GM23338 (cell line): ENCODE results near the gene POLD4. TPM values are rescaled to one million over a fixed set of nuclear protein-coding genes. Genes with fewer than 3 reads are reported as not detected.

Experiments
- ATAC-seq: fragments of 200-7000 bp; cut with Tn5 transposase; 3 replicates; pipeline ENCODE4 v1.9.1; 2020
- DNase-seq: peaks from one replicate; pipeline ENCODE4 v3.0.0-alpha.2; 2015; ENCODE audit warnings: low spot score
- H2AFZ ChIP-seq: fragments of 200-600 bp; sonication (generic); 2 replicates; pipeline ENCODE4 v1.8.0; 2016; ENCODE audit warnings: antibody characterized with exemption, mild to moderate bottlenecking, moderate library complexity
- H3F3A ChIP-seq: fragments of 200-600 bp; sonication (generic); replicated peaks from 2 replicates; pipeline ENCODE4 v1.8.0; 2017; ENCODE audit warnings: antibody characterized with exemption, mixed run types, low read depth
- H3K27ac ChIP-seq: fragments of 200-600 bp; sonication (generic); 2 replicates; pipeline ENCODE4 v1.6.1; 2016; ENCODE audit warnings: low read depth
- H3K27me3 ChIP-seq: fragments of 200-600 bp; sonication (generic); 2 replicates; pipeline ENCODE4 v1.8.0; 2016; ENCODE audit warnings: mild to moderate bottlenecking, mixed run types, moderate library complexity; ENCODE audit not compliant: insufficient read depth
- H3K36me3 ChIP-seq: fragments of 200-600 bp; sonication (generic); 2 replicates; pipeline ENCODE4 v1.8.0; 2016; ENCODE audit warnings: mild to moderate bottlenecking; ENCODE audit not compliant: insufficient read depth
- H3K4me1 ChIP-seq: fragments of 200-600 bp; sonication (generic); 2 replicates; pipeline ENCODE4 v1.8.0; 2016; ENCODE audit warnings: mild to moderate bottlenecking, moderate library complexity; ENCODE audit not compliant: insufficient read depth
- H3K4me2 ChIP-seq: fragments of 200-600 bp; sonication (generic); 2 replicates; pipeline ENCODE4 v1.7.1; 2017; ENCODE audit warnings: mixed run types
- H3K4me3 ChIP-seq: fragments of 200-600 bp; sonication (generic); 2 replicates; pipeline ENCODE4 v1.6.1; 2016; ENCODE audit warnings: mixed run types
- H3K79me2 ChIP-seq: fragments of 200-600 bp; sonication (generic); replicated peaks from 2 replicates; pipeline ENCODE4 v1.8.0; 2017; ENCODE audit warnings: mild to moderate bottlenecking; ENCODE audit not compliant: insufficient read depth
- H3K9me2 ChIP-seq: fragments of 200-600 bp; sonication (generic); 2 replicates; pipeline ENCODE4 v1.8.0; 2017; ENCODE audit not compliant: insufficient read depth
- H4K20me1 ChIP-seq: fragments of 200-600 bp; sonication (generic); replicated peaks from 2 replicates; pipeline ENCODE4 v1.8.0; 2017; ENCODE audit warnings: mild to moderate bottlenecking; ENCODE audit not compliant: insufficient read depth
- H3K27ac Mint-ChIP-seq: 2 replicates; pipeline ENCODE4 v1.8.0; 2020; ENCODE audit warnings: inconsistent platforms, mild to moderate bottlenecking, moderate library complexity, mixed read lengths
- H3K27me3 Mint-ChIP-seq: 3 replicates; pipeline ENCODE4 v1.8.0; 2022; ENCODE audit warnings: low read depth, mild to moderate bottlenecking, moderate library complexity, mixed read lengths, inconsistent platforms; ENCODE audit not compliant: insufficient read depth, poor library complexity
- H3K36me3 Mint-ChIP-seq: 3 replicates; pipeline ENCODE4 v1.8.0; 2021; ENCODE audit warnings: low read depth, mild to moderate bottlenecking, inconsistent platforms, moderate library complexity, mixed read lengths
- H3K4me1 Mint-ChIP-seq: 3 replicates; pipeline ENCODE4 v1.8.0; 2020; ENCODE audit warnings: mild to moderate bottlenecking, inconsistent platforms, mixed read lengths
- H3K4me3 Mint-ChIP-seq: 3 replicates; pipeline ENCODE4 v1.8.0; 2021; ENCODE audit warnings: moderate library complexity, mild to moderate bottlenecking, inconsistent platforms, mixed read lengths
- H3K9me3 Mint-ChIP-seq: 3 replicates; pipeline ENCODE4 v1.8.0; 2020; ENCODE audit warnings: moderate library complexity, mild to moderate bottlenecking, inconsistent platforms, mixed read lengths
- CTCF ChIP-seq, 2 experiments: fragments of 200-600 bp in 1 of 2; sonication (generic) in 1 of 2; conservative IDR thresholded peaks; 2 replicates each; pipeline versions ENCODE4 v1.5.1 to v1.6.1; 2016 to 2017; ENCODE audit warnings: antibody characterized with exemption in 2 of 2, low read depth in 2 of 2, mild to moderate bottlenecking in 2 of 2, moderate library complexity in 1 of 2
- EZH2 ChIP-seq: fragments of 200-600 bp; sonication (generic); IDR thresholded peaks from one replicate; pipeline ENCODE4 v1.8.0; 2017; ENCODE audit warnings: antibody characterized with exemption, mild to moderate bottlenecking, low read depth; ENCODE audit not compliant: unreplicated experiment
- REST ChIP-seq: IDR thresholded peaks from one replicate; pipeline ENCODE4 v1.6.1; 2018; ENCODE audit warnings: antibody characterized with exemption; ENCODE audit not compliant: unreplicated experiment
- ZNF331 ChIP-seq: fragments of 250-450 bp; sonication (Bioruptor Pico); IDR thresholded peaks from 2 replicates; pipeline ENCODE4 v1.5.0; 2020; ENCODE audit warnings: low read depth, mild to moderate bottlenecking, moderate library complexity
- polyA plus RNA-seq: library from polyadenylated mRNA; unstranded; fragments of >200 nt; fragmentation: Nextera tagmentation; extraction: Ambion mirVana; gene quantifications from 2 replicates; pipeline ENCODE4 v1.2.1, GENCODE V29; 2016
- total RNA-seq: library from RNA; depleted of rRNA; stranded (reverse); fragments of >200 nt; shearing (Covaris generic); gene quantifications from 2 replicates; pipeline ENCODE4 v1.2.3, GENCODE V29; 2014

The POLD4 gene
- total and polyA plus RNA-seq, 2 experiments from 2014 or later: 16.2 to 23.0 TPM

- no peak overlapping the region for H3K27ac ChIP-seq
- peak; percentile 31 for ATAC-seq
- Mint-ChIP-seq H3K27ac (no peak overlapping the region), H3K4me3 (no peak overlapping the region), H3K27me3 (peaks cover 5% of the 10 kb centered on the region), H3K4me1 (peaks cover 2% of the 10 kb centered on the region; the same call in 1 of the 3 replicates), H3K9me3 (no peaks in the 10 kb centered on the region), H3K36me3 (no peaks in the 10 kb centered on the region)
- no peak overlapping the region for H3K4me2 ChIP-seq
- H3F3A ChIP-seq: no peaks in the 10 kb centered on the region
- no peaks in the 10 kb centered on the region for H3K79me2 ChIP-seq
- TF ChIP-seq EZH2: no peak
- 0 out of 4 replicates have a peak, but pooled peaks of 1 of the 2 experiments have one; percentile 8 for TF ChIP-seq CTCF (conservative IDR thresholded peaks at IDR 0.05; ENCODE audit: low read depth in 2 of 2)
- peaks cover 10% of the 10 kb centered on the region; the same call in 1 of the 2 replicates for H3K27me3 ChIP-seq
- no peaks in the 10 kb centered on the region for H4K20me1 ChIP-seq
- peaks cover 4% of the 10 kb centered on the region; the same call in 1 of the 2 replicates for H3K4me1 ChIP-seq
- no peaks in the 10 kb centered on the region for H3K36me3 ChIP-seq
- no peak overlapping the region for H3K4me3 ChIP-seq
- H3K9me2 ChIP-seq: no peaks in the 10 kb centered on the region
- H2AFZ ChIP-seq: no peak overlapping the region
- DNase-seq: no peak
These were observed 41.7 kb downstream of the POLD4 start for GRCh38 chr11:67311556-67312082.

GRCh38 chr11:67311051-67311555 lies 42.2 kb downstream of the POLD4 start:
- Histone ChIP-seq H3K27me3 (0 out of 2 replicates have a peak, but pooled peaks cover 7% of the 10 kb centered on the region), H3K79me2 (no peaks in the 10 kb centered on the region), H3K4me2 (no peak overlapping the region), H4K20me1 (no peaks in the 10 kb centered on the region), H3K9me2 (no peaks in the 10 kb centered on the region), H3K27ac (no peak overlapping the region), H2AFZ (no peak overlapping the region), H3K4me3 (no peak overlapping the region), H3K36me3 (no peaks in the 10 kb centered on the region), H3K4me1 (no peaks in the 10 kb centered on the region), H3F3A (no peaks in the 10 kb centered on the region)
- TF ChIP-seq CTCF (conservative IDR thresholded peaks at IDR 0.05; ENCODE audit: low read depth in 2 of 2) (no peak), ZNF331 (CRISPR knock-in tag) (no peak), REST (no peak)
- Mint-ChIP-seq H3K9me3 (no peaks in the 10 kb centered on the region), H3K27ac (no peak overlapping the region), H3K4me1 (peaks cover 2% of the 10 kb centered on the region; the same call in 1 of the 3 replicates), H3K4me3 (no peak overlapping the region), H3K36me3 (no peaks in the 10 kb centered on the region), H3K27me3 (peaks cover 3% of the 10 kb centered on the region)
- ATAC-seq: no peak
- DNase-seq: no peak
